Fibroblast of the aortic adventitia (primary cell): ENCODE measurements around the gene SP1. TPM values are rescaled to one million over a fixed set of nuclear protein-coding genes. Genes with fewer than 3 reads are reported as not detected.
"Not testable (repeated sequence)": the region's sequence is repeated elsewhere in the genome, so short reads cannot be mapped to it uniquely, and the experiment has no call there.

Experiments used
- DNase-seq: peaks from one replicate; pipeline ENCODE4 v3.0.0-alpha.2; 2010; ENCODE audit warnings: low read depth
- H3K4me3 ChIP-seq: 2 replicates; pipeline ENCODE4 v1.5.1; 2011; ENCODE audit warnings: low read depth, mild to moderate bottlenecking, control low read depth, low read length, moderate library complexity
- CTCF ChIP-seq: IDR thresholded peaks from 2 replicates; pipeline ENCODE4 v1.5.1; 2011; ENCODE audit warnings: mild to moderate bottlenecking, low read length, control low read depth, inconsistent platforms; ENCODE audit not compliant: insufficient read depth
- total RNA-seq: library from RNA; depleted of rRNA; stranded (reverse); fragments of >200 nt; gene quantifications from 2 replicates; pipeline ENCODE4 v1.2.3, GENCODE V29; 2012; ENCODE audit warnings: low replicate concordance

The SP1 gene
- total RNA-seq, 1 donor, result 63.3 TPM

DNA sequence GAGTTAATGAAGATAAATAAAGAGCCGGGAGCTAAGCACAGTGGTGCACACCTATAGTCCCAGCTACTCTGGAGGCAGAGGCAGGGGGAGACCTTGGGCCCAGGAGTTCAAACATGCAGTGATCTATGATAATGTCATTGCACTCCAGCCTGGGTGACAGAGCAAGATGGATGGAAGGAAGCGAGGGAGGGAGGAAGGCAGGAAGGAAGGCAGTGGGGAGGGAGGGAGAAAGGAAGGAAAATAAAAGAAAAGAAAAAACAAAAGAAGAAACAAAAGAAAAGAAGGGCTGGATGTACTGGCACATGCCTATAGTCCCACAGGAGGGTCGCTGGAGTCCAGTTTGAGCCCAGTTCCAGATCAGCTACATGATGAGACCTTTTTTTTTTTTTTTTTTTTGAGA, 24.9 kb upstream of the SP1 start:
- no peak for DNase-seq
- no peak overlapping the region for H3K4me3 ChIP-seq
- no peak for TF ChIP-seq CTCF

DNA sequence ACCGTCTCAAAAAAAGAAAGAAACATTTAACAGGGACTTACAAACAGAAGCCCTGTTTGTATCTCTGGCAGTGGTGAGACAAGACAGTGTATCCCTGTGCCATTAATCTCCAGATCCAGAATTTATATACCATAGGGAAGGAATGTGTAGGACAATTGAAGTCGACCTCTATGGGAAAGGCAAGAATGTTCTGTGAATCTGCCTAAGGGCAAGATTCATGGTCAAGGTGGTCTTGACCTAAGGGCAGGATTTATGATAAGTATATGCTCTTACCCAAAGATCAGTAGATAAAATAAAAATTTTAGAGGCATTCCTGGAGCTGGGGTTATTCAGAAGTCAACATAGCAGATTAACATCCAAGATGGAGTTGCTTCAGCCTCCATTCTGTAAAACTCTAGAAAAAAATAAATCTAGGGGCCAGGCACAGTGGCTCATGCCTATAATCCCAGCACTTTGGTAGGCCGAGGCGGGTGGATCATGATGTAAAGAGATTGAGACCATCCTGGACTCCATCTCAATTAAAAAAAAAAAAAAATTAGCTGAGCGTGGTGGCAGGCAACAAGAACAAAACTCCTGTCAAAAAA, 21.0 kb upstream of the SP1 start:
- H3K4me3 ChIP-seq, result no peak overlapping the region
- no peak for DNase-seq
- no peak for TF ChIP-seq CTCF

DNA sequence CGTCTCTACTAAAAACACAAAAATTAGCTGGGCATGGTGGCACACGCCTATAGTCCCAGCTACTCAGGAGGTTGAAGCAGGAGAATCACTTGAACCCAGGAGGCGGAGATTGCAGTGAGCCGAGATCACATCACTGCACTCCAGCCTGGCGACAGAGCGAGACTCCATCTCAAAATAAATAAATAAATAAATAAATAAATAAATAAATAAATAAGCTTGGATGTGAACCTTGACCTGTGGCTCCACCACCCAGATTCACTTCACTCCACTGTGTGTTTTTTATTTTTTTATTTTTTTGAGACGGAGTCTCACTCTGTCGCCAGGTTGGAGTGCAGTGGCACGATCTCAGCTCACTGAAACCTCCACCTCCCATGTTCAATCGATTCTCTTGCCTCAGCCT, 18.3 kb upstream of the SP1 start:
- DNase-seq, result not testable (repeated sequence)

GRCh38 chr12:53365245-53365904, 14.6 kb upstream of the SP1 start:
- TF ChIP-seq CTCF, result no peak
- H3K4me3 ChIP-seq, result no peak overlapping the region

More for the DNA sequence above, 18.3 kb upstream of the SP1 start:
- H3K4me3 ChIP-seq, result not testable (repeated sequence)

DNA sequence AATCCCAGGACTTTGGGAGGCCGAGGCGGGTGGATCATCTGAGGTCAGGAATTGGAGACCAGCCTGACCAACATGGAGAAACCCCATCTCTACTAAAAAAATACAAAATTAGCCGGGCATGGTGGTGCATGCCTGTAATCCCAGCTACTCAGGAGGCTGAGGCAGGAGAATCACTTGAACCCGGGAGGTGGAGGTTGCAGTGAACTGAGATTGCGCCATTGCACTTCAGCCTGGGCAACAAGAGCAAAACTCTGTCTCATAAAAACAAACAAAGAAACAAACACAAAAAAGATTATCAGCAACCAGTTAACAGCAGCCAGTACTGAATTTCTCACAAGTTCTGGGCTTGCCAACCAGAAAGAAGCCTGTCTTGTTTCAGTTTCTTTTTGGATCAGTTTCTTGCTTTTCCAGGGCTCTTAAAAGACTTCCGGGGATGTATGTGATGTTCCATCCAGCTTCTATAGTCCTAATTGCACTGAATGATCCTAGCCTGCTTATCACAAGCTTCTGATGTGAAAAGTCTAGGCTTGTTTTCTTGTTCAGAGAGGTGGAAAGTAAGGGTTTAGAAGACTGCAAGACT, 6.3 kb upstream of the SP1 start:
- H3K4me3 ChIP-seq, result not testable (repeated sequence)
- DNase-seq, result peak; percentile 49

More at GRCh38 chr12:53365245-53365904, 14.6 kb upstream of the SP1 start:
- DNase-seq, result peak; percentile 47

GRCh38 chr12:53374277-53374676, 5.7 kb upstream of the SP1 start:
- H3K4me3 ChIP-seq, DNase-seq: not testable (repeated sequence)

- no peak overlapping the region for H3K4me3 ChIP-seq
- TF ChIP-seq CTCF, result no peak
- DNase-seq, result no peak
Observed at GRCh38 chr12:53376747-53377146, 3.2 kb upstream of the SP1 start.

DNA sequence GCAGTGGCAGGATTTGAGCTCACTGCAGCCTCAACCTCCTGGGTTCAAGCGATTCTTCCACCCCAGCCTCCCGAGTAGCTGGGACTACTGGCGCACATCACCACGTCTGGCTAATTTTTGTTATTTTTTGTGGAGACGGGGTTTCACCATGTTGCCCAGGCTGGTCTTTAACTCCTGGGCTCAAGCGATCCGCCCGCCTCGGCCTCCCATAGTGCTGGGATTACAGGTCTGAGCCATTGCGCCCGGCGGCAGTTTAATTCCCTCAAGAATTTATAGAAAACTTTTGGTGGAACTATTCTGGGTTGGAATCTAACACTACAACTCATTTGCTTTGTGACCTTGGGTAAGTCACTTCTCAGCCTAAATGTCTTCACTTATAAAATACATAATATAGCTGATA, 1.8 kb upstream of the SP1 start:
- no peak for DNase-seq
- no peak overlapping the region for H3K4me3 ChIP-seq
- no peak for TF ChIP-seq CTCF
